ENCODE results near the gene CIAO3. TPM values are rescaled to one million over a fixed set of nuclear protein-coding genes. Genes with fewer than 3 reads are reported as not detected.

Gene CIAO3
- total RNA-seq, 1 experiment from 2014 or later, result 32.8 TPM

- ChIA-PET POLR2A (no interaction called here), CTCF (interaction anchor here (0.9 to 1.4 kb wide), 2 partner anchors 9 to 417 kb away, joined by 3 to 6 read pairs; no protein-coding TSS in a partner anchor), RAD21 (ENCODE audit: low non-redundant PET in 1 of 2, low total read pairs in 2 of 2, uncharacterized antibody in 2 of 2, unreplicated experiment in 2 of 2) (no interaction called here)
- intact Hi-C loops (cut with micrococcal nuclease), result no loop called here
- no peak for DNase-seq (ENCODE audit: low read depth, low spot score)
- no peak overlapping the region for H3K9ac ChIP-seq (ENCODE audit: low read length)
- no peaks in the 10 kb centered on the region for H3K9me2 ChIP-seq (ENCODE audit: insufficient read depth)
- no peaks in the 10 kb centered on the region for H4K20me1 ChIP-seq (ENCODE audit: insufficient read depth)
- H3K36me3 ChIP-seq (ENCODE audit: control insufficient read depth in 1 of 2, insufficient read depth in 2 of 2, low read length in 2 of 2), result peaks cover 0 to 26% of the 10 kb centered on the region in 2 experiments; a peak in 2 of 4 replicates
- peaks cover 21 to 59% of the 10 kb centered on the region in 2 experiments for H3K4me1 ChIP-seq (ENCODE audit: control insufficient read depth in 1 of 2, insufficient read depth in 2 of 2, low read length in 2 of 2)
- H3K4me3 ChIP-seq (replicated peaks in 1 of 2; ENCODE audit: low read depth in 1 of 2, low read length in 2 of 2), result no peak overlapping the region
- ATAC-seq, result no peak
- peak overlapping the region; percentile 0; the same call in 1 of the 2 replicates for H3K27ac ChIP-seq (ENCODE audit: low read depth, low read length)
- H3K79me2 ChIP-seq (ENCODE audit: insufficient read depth, low read length), result peaks cover 42% of the 10 kb centered on the region
- 0 out of 2 replicates have a peak overlapping the region, but pooled peaks have one; percentile 97 for H3K4me2 ChIP-seq (ENCODE audit: low read length)
- no peaks in the 10 kb centered on the region for H3K9me3 ChIP-seq (ENCODE audit: control insufficient read depth in 1 of 2, insufficient read depth in 1 of 2, low read depth in 1 of 2, low read length in 2 of 2)
- no peak overlapping the region for H2AFZ ChIP-seq (ENCODE audit: low read depth, low read length, poor library complexity, severe bottlenecking)
- H3K27me3 ChIP-seq (ENCODE audit: insufficient read depth, low read length), result no peaks in the 10 kb centered on the region
- BruUV-seq (replicated peaks), result no TSS peak
- no peak for TF ChIP-seq SIN3A (IDR thresholded peaks at IDR 0.05; ENCODE audit: low read depth)
- TF ChIP-seq REST (IDR thresholded peaks at IDR 0.05; ENCODE audit: low read depth), result no peak
- no peak for TF ChIP-seq SRF (IDR thresholded peaks at IDR 0.05; ENCODE audit: low read depth)
- no peak for TF ChIP-seq CEBPB (IDR thresholded peaks at IDR 0.05; ENCODE audit: low read depth)
- no peak for TF ChIP-seq ELF1 (IDR thresholded peaks at IDR 0.05; ENCODE audit: borderline replicate concordance, low read depth)
- no peak for TF ChIP-seq FOSL1 (IDR thresholded peaks at IDR 0.05; ENCODE audit: low read depth)
- no peak for TF ChIP-seq CTCF (IDR thresholded peaks at IDR 0.05 in 2 of 3, conservative IDR thresholded peaks at IDR 0.05 in 1 of 3; ENCODE audit: borderline replicate concordance in 1 of 3, insufficient read depth in 1 of 3, low read depth in 2 of 3, low read length in 2 of 3)
- TF ChIP-seq ZNF274 (IDR thresholded peaks at IDR 0.05; ENCODE audit: low read depth, low read length), result no peak
- no peak for TF ChIP-seq EZH2 (IDR thresholded peaks at IDR 0.05)
- TF ChIP-seq ZBTB33 (IDR thresholded peaks at IDR 0.05; ENCODE audit: extremely low read depth, insufficient replicate concordance, low read length), result no peak
- TF ChIP-seq JUND (IDR thresholded peaks at IDR 0.05), result no peak
- TF ChIP-seq ATF3 (IDR thresholded peaks at IDR 0.05), result no peak
- no peak for TF ChIP-seq RAD21 (IDR thresholded peaks at IDR 0.05; ENCODE audit: low read depth)
- no peak for TF ChIP-seq ZFX (IDR thresholded peaks at IDR 0.05)
- no peak for TF ChIP-seq POLR2AphosphoS5 (IDR thresholded peaks at IDR 0.05; ENCODE audit: low read depth, low read length)
Observed at GRCh38 chr16:686459-687260, 54.1 kb downstream of the CIAO3 start.
